K562 (cell line): ENCODE data around the gene UBR1. TPM values are rescaled to one million over a fixed set of nuclear protein-coding genes. Genes with fewer than 3 reads are reported as not detected.

Experiments used
- ARID2 ChIP-seq: fragments of 450-650 bp; IDR thresholded peaks from 2 replicates; pipeline ENCODE4 v1.6.1; 2017; ENCODE audit warnings: antibody characterized with exemption, mild to moderate bottlenecking
- DLX4 ChIP-seq: fragments of 250-450 bp; sonication (Bioruptor Pico); IDR thresholded peaks from 2 replicates; pipeline ENCODE4 v1.6.1; 2021; ENCODE audit warnings: mild to moderate bottlenecking
- HCFC1 ChIP-seq: IDR thresholded peaks from 2 replicates; pipeline ENCODE4 v1.6.1; 2012; ENCODE audit warnings: low read depth, low read length, improper control_type of control experiment
- HES1 ChIP-seq: fragments of 450-650 bp; IDR thresholded peaks from 2 replicates; pipeline ENCODE4 v1.6.1; 2016; ENCODE audit warnings: low read depth, mild to moderate bottlenecking, moderate library complexity
- HSF4 ChIP-seq: fragments of 250-450 bp; sonication (Bioruptor Pico); IDR thresholded peaks from 2 replicates; pipeline ENCODE4 v2.1.2; 2022; ENCODE audit warnings: mild to moderate bottlenecking, moderate library complexity, borderline replicate concordance
- IRF1 ChIP-seq: sonication (generic); formaldehyde crosslinking; IDR thresholded peaks from 2 replicates; pipeline ENCODE4 v1.8.0; 2022; ENCODE audit warnings: missing genetic modification reagents, mild to moderate bottlenecking, borderline replicate concordance
- KAT8 ChIP-seq: fragments of 450-650 bp; IDR thresholded peaks from 2 replicates; pipeline ENCODE4 v1.6.1; 2016; ENCODE audit warnings: low read depth, mild to moderate bottlenecking
- MTA3 ChIP-seq: fragments of 450-650 bp; formaldehyde crosslinking; IDR thresholded peaks from 2 replicates; pipeline ENCODE4 v1.6.1; 2017; ENCODE audit warnings: mild to moderate bottlenecking, borderline replicate concordance
- MYBL2 ChIP-seq, 2 experiments: fragments of 450-650 bp in 1 of 2; sonication (generic) in 1 of 2; formaldehyde crosslinking in 1 of 2; IDR thresholded peaks; 2 replicates each; pipeline versions ENCODE4 v1.6.1 to v1.8.1; 2017 to 2022; ENCODE audit warnings: borderline replicate concordance in 1 of 2, inconsistent platforms in 1 of 2, low read depth in 1 of 2, mild to moderate bottlenecking in 1 of 2, missing genetic modification reagents in 1 of 2, moderate library complexity in 1 of 2
- NFATC3 ChIP-seq: fragments of 450-650 bp; IDR thresholded peaks from 2 replicates; pipeline ENCODE4 v1.6.1; 2017; ENCODE audit warnings: mild to moderate bottlenecking
- PPARD ChIP-seq: fragments of 250-450 bp; sonication (Bioruptor Pico); IDR thresholded peaks from 2 replicates; pipeline ENCODE4 v1.8.0; 2022; ENCODE audit warnings: inconsistent platforms, mild to moderate bottlenecking, moderate library complexity
- RBM25 ChIP-seq: fragments of 200-400 bp; formaldehyde crosslinking; IDR thresholded peaks from 2 replicates; pipeline ENCODE4 v1.6.1; 2018; ENCODE audit warnings: low read length, low read depth, moderate library complexity; ENCODE audit not compliant: severe bottlenecking
- RFX5 ChIP-seq: IDR thresholded peaks from 2 replicates; pipeline ENCODE4 v1.6.1; 2011; ENCODE audit warnings: low read depth, mild to moderate bottlenecking, improper control_type of control experiment, low read length
- ZKSCAN1 ChIP-seq: fragments of 150-350 bp; IDR thresholded peaks from 2 replicates; pipeline ENCODE4 v1.6.1; 2016; ENCODE audit warnings: low read depth, low read length
- ZNF165 ChIP-seq: fragments of 250-450 bp; sonication (Bioruptor Pico); IDR thresholded peaks from 2 replicates; pipeline ENCODE4 v1.4.0; 2020; ENCODE audit warnings: borderline replicate concordance
- ZNF224 ChIP-seq: sonication (generic); formaldehyde crosslinking; IDR thresholded peaks from 2 replicates; pipeline ENCODE4 v1.8.0; 2022; ENCODE audit warnings: mild to moderate bottlenecking, missing genetic modification reagents
- ZNF282 ChIP-seq: sonication (generic); formaldehyde crosslinking; IDR thresholded peaks from 2 replicates; pipeline ENCODE4 v1.8.1; 2023; ENCODE audit warnings: missing genetic modification reagents
- ZNF518B ChIP-seq: fragments of 250-450 bp; sonication (Bioruptor Pico); IDR thresholded peaks from 2 replicates; pipeline ENCODE4 v1.5.0; 2021; ENCODE audit warnings: mild to moderate bottlenecking, moderate library complexity
- ZNF561 ChIP-seq: fragments of 450-650 bp; formaldehyde crosslinking; conservative IDR thresholded peaks from 2 replicates; pipeline ENCODE4 v1.4.0; 2020; ENCODE audit warnings: mild to moderate bottlenecking, moderate library complexity
- polyA plus RNA-seq, 8 experiments: library from polyadenylated mRNA; depleted of rRNA in 4 of 8; stranded (reverse) in 5 of 8; unstranded in 3 of 8; fragments of >200 nt; fragmentation: Nextera tagmentation in 2 of 8; fragmentation: Illumina TruSeq in 1 of 8; extraction: Ambion mirVana in 2 of 8; extraction: Trizol in 1 of 8; gene quantifications; 2 replicates each; pipeline versions ENCODE4 v1.2.1 to v1.2.3, GENCODE V29; 2011 to 2014; ENCODE audit warnings: inconsistent platforms in 1 of 8, missing spikeins in 1 of 8
- total RNA-seq, 7 experiments: library from RNA; depleted of rRNA in 6 of 7; stranded (reverse); fragments of >200 nt in 6 of 7; fragmentation: Illumina TruSeq in 2 of 7; extraction: Trizol in 2 of 7; gene quantifications; 2 replicates each; pipeline versions ENCODE4 v1.2.1 to v1.2.3, GENCODE V29; 2011 to 2021; ENCODE audit warnings: low replicate concordance in 1 of 7
- TF ChIP-seq, protein P1 (sequence below), 2 experiments: fragments of 200-800 bp in 1 of 2; sonication (Bioruptor generic) in 1 of 2; sonication (generic) in 1 of 2; formaldehyde crosslinking in 1 of 2; IDR thresholded peaks in 1 of 2; conservative IDR thresholded peaks in 1 of 2; 2 replicates each; pipeline versions ENCODE4 v1.5.0 to v1.6.1; 2016 to 2020; ENCODE audit warnings: missing compliant biosample characterization in 1 of 2, missing genetic modification characterization in 1 of 2, missing genetic modification reagents in 1 of 2

UBR1 gene
- total and polyA plus RNA-seq, 9 of the 15 experiments (the other 6 are each of a cell fraction or from before 2014, with no cell fraction given), result 5.8 to 30.7 (median 15.3) TPM

GRCh38 chr15:42920519-42921341, 185.1 kb downstream of the UBR1 start, which contains the start of gene TTBK2 (continued):
- TF ChIP-seq IRF1 (CRISPR knock-in tag) (no peak), ARID2 (no peak), HES1 (0 out of 2 replicates have a peak, but pooled peaks have one; percentile 36), ZNF224 (CRISPR knock-in tag) (no peak), HSF4 (CRISPR knock-in tag) (no peak), MYBL2 (IDR thresholded peaks at IDR 0.05; ENCODE audit: low read depth) (no peak), MYBL2 (CRISPR knock-in tag; IDR thresholded peaks at IDR 0.05; ENCODE audit: borderline replicate concordance) (no peak), ZNF561 (CRISPR knock-in tag) (no peak), ZKSCAN1 (no peak), PPARD (CRISPR knock-in tag) (no peak), KAT8 (no peak), ZNF282 (CRISPR knock-in tag) (no peak), HCFC1 (peak; percentile 89), MTA3 (peak; percentile 87; the same call in 1 of the 2 replicates), ZNF518B (CRISPR knock-in tag) (no peak), RBM25 (peak; percentile 98), ZNF165 (no peak), DLX4 (no peak), NFATC3 (no peak), RFX5 (no peak)
- TF ChIP-seq, protein P1, sequence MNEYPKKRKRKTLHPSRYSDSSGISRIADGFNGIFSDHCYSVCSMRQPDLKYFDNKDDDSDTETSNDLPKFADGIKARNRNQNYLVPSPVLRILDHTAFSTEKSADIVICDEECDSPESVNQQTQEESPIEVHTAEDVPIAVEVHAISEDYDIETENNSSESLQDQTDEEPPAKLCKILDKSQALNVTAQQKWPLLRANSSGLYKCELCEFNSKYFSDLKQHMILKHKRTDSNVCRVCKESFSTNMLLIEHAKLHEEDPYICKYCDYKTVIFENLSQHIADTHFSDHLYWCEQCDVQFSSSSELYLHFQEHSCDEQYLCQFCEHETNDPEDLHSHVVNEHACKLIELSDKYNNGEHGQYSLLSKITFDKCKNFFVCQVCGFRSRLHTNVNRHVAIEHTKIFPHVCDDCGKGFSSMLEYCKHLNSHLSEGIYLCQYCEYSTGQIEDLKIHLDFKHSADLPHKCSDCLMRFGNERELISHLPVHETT (CRISPR knock-in tag; conservative IDR thresholded peaks at IDR 0.05 in 1 of 2, IDR thresholded peaks at IDR 0.05 in 1 of 2), result peak in 1 of 2 experiments; percentile 98; a peak in 2 of 4 replicates
